ENCODE data around the gene IL1F10. TPM values are rescaled to one million over a fixed set of nuclear protein-coding genes. Genes with fewer than 3 reads are reported as not detected.

IL1F10 gene
- total RNA-seq, 1 donor from 2014 or later = not detected

DNA sequence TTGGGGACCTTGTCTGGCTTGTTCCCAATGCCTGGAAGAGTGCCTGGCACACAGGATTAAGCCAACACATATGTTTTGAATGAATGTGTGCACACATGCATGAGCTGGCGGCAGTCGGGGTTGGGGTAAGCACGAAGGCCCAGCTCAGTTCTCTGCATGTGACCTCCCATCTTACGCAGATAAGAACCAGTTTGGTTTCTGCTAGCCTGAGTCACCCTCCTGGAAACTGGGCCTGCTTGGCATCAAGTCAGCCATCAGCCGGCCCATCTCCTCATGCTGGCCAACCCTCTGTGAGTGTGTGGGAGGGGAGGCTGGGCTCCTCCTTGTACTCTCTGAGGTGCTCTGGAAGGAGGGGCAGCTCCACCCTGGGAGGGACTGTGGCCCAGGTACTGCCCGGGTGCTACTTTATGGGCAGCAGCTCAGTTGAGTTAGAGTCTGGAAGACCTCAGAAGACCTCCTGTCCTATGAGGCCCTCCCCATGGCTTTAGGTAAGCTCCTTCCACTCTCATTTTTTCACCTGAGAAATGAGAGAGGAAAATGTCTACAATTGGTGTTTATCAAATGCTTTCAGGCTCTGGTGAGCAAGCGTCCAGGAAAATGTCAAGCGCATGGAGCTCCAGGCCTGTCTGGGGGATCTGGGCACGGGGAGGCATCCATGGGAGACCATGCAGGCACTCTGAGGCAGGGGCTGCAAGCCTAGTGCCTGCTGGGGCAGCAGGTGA lies 49.9 kb downstream of the IL1F10 start:
- peaks cover 5% of the 10 kb centered on the region for H3K4me1 Mint-ChIP-seq (ENCODE audit: unreplicated experiment)
- peaks cover 4% of the 10 kb centered on the region for H3K27me3 Mint-ChIP-seq (ENCODE audit: unreplicated experiment)
- H3K27ac Mint-ChIP-seq (ENCODE audit: unreplicated experiment) = no peak overlapping the region
- H3K4me3 Mint-ChIP-seq (ENCODE audit: unreplicated experiment) = no peak overlapping the region
- TF ChIP-seq, protein P1, sequence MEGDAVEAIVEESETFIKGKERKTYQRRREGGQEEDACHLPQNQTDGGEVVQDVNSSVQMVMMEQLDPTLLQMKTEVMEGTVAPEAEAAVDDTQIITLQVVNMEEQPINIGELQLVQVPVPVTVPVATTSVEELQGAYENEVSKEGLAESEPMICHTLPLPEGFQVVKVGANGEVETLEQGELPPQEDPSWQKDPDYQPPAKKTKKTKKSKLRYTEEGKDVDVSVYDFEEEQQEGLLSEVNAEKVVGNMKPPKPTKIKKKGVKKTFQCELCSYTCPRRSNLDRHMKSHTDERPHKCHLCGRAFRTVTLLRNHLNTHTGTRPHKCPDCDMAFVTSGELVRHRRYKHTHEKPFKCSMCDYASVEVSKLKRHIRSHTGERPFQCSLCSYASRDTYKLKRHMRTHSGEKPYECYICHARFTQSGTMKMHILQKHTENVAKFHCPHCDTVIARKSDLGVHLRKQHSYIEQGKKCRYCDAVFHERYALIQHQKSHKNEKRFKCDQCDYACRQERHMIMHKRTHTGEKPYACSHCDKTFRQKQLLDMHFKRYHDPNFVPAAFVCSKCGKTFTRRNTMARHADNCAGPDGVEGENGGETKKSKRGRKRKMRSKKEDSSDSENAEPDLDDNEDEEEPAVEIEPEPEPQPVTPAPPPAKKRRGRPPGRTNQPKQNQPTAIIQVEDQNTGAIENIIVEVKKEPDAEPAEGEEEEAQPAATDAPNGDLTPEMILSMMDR (IDR thresholded peaks at IDR 0.05; ENCODE audit: unreplicated experiment) = no peak
- no peak for DNase-seq (ENCODE audit: low spot score)
- no peaks in the 10 kb centered on the region for H3K9me3 Mint-ChIP-seq (ENCODE audit: unreplicated experiment)
- H3K36me3 Mint-ChIP-seq (ENCODE audit: low read depth, unreplicated experiment) = no peaks in the 10 kb centered on the region

DNA sequence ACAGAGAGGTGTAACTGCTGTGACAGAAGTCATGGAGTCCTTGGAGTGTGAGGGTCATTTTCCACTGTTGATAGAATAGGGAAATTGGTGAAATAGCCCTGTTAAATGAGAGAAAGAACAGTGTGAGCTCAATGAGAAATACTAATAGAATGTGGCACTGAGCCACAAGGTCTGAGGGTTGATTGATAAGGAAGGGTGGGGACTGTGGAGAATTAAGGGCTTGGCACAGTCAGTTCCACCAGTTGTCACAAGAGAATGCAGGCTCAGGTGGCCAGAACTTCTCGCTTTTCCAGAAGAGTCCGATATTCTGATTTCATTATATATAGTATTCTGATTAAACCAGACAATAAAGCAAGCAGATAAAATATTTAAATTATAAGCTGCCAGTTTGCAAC lies 50.5 kb downstream of the IL1F10 start:
- DNase-seq (ENCODE audit: low spot score) = no peak
- H3K9me3 Mint-ChIP-seq (ENCODE audit: unreplicated experiment) = no peaks in the 10 kb centered on the region
- H3K27me3 Mint-ChIP-seq (ENCODE audit: unreplicated experiment) = peaks cover 4% of the 10 kb centered on the region
- no peaks in the 10 kb centered on the region for H3K36me3 Mint-ChIP-seq (ENCODE audit: low read depth, unreplicated experiment)
- no peak overlapping the region for H3K27ac Mint-ChIP-seq (ENCODE audit: unreplicated experiment)
- TF ChIP-seq, protein P1 (IDR thresholded peaks at IDR 0.05; ENCODE audit: unreplicated experiment) = no peak
- H3K4me1 Mint-ChIP-seq (ENCODE audit: unreplicated experiment) = peaks cover 5% of the 10 kb centered on the region
- H3K4me3 Mint-ChIP-seq (ENCODE audit: unreplicated experiment) = no peak overlapping the region

DNA sequence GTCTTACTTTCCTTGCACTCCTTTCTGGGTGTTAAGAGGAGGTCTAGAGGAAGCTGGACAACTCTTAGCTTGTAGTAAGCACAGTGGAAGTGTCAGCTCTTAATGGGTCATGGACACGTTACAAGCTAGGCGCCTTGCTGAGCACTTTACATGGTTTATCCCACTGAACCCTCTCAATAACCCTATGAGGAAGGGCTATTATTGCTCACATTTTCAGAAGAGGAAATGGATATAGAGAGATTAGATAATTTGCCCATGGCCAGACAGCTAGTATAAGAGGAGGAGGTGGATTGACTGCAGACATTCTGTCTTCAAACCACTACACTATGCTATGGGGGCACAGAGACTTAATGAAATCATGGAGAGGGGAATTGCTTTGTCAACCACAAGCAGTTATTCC lies 51.3 kb downstream of the IL1F10 start:
- Mint-ChIP-seq H3K9me3 (ENCODE audit: unreplicated experiment) (no peaks in the 10 kb centered on the region), H3K36me3 (ENCODE audit: low read depth, unreplicated experiment) (no peaks in the 10 kb centered on the region), H3K4me3 (ENCODE audit: unreplicated experiment) (no peak overlapping the region), H3K4me1 (ENCODE audit: unreplicated experiment) (peaks cover 8% of the 10 kb centered on the region), H3K27ac (ENCODE audit: unreplicated experiment) (no peak overlapping the region), H3K27me3 (ENCODE audit: unreplicated experiment) (peaks cover 4% of the 10 kb centered on the region)
- no peak for DNase-seq (ENCODE audit: low spot score)
- TF ChIP-seq, protein P1 (IDR thresholded peaks at IDR 0.05; ENCODE audit: unreplicated experiment) = no peak

DNA sequence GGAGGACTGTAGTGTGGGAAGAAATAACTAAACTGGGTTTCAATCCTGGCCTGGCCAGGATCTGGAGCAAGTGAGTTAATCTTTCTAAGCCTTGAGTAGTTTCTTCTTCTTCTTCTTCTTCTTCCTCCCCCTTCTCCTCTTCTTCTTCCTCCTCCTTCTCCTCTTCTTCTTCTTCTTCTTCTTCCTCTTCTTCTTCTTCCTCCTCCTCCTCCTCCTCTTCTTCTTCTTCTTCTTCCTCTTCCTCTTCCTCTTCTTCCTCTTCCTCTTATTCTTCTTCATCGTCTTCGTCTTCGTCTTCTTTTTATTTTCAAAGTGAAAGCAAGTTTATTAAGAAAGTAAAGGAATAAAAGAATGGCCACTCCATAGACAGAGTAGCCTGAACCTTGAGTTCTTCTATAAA lies 53.1 kb downstream of the IL1F10 start:
- H3K4me1 Mint-ChIP-seq (ENCODE audit: unreplicated experiment) = peaks cover 18% of the 10 kb centered on the region
- peaks cover 4% of the 10 kb centered on the region for H3K27me3 Mint-ChIP-seq (ENCODE audit: unreplicated experiment)
- no peak for DNase-seq (ENCODE audit: low spot score)
- TF ChIP-seq, protein P1 (IDR thresholded peaks at IDR 0.05; ENCODE audit: unreplicated experiment) = no peak
- H3K4me3 Mint-ChIP-seq (ENCODE audit: unreplicated experiment) = no peak overlapping the region
- no peaks in the 10 kb centered on the region for H3K36me3 Mint-ChIP-seq (ENCODE audit: low read depth, unreplicated experiment)
- no peak overlapping the region for H3K27ac Mint-ChIP-seq (ENCODE audit: unreplicated experiment)
- H3K9me3 Mint-ChIP-seq (ENCODE audit: unreplicated experiment) = no peaks in the 10 kb centered on the region

DNA sequence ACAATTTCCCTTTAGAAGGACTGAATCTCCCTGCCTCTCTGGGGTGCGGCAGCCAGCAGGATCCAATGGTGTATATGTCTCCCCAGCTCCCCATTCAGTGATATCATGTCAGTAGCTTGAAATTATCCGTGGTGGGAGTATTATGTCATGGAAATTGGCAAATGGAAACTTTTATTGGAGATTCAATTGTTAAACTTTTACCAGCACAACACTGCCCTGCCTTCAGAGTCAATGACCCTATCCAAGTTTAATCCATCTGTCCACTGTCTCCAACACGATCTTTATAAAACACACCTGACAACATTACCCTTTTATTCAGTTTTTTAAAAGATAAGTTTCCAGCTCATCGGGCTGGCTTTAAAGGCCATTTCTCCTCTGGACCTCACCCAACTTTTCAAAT lies 54.6 kb downstream of the IL1F10 start:
- peaks cover 4% of the 10 kb centered on the region for H3K27me3 Mint-ChIP-seq (ENCODE audit: unreplicated experiment)
- H3K36me3 Mint-ChIP-seq (ENCODE audit: low read depth, unreplicated experiment) = no peaks in the 10 kb centered on the region
- H3K27ac Mint-ChIP-seq (ENCODE audit: unreplicated experiment) = no peak overlapping the region
- no peaks in the 10 kb centered on the region for H3K9me3 Mint-ChIP-seq (ENCODE audit: unreplicated experiment)
- no peak for DNase-seq (ENCODE audit: low spot score)
- H3K4me1 Mint-ChIP-seq (ENCODE audit: unreplicated experiment) = peaks cover 30% of the 10 kb centered on the region
- no peak overlapping the region for H3K4me3 Mint-ChIP-seq (ENCODE audit: unreplicated experiment)
- TF ChIP-seq, protein P1 (IDR thresholded peaks at IDR 0.05; ENCODE audit: unreplicated experiment) = no peak

Data from endothelial cell (in vitro differentiated cells).